Smooth muscle cell (in vitro differentiated cells): Measurements from ENCODE around the gene C2CD2. TPM values are rescaled to one million over a fixed set of nuclear protein-coding genes. Genes with fewer than 3 reads are reported as not detected.

Experiments used
- DNase-seq: peaks from one replicate; lab custom pipeline; 2025; ENCODE audit not compliant: unreplicated experiment; lab: John Stamatoyannopoulos, UW
- H2AFZ ChIP-seq: fragments of 200-600 bp; sonication (generic); 2 replicates; pipeline ENCODE4 v1.6.0; 2016; ENCODE audit warnings: antibody characterized with exemption, low read depth, mild to moderate bottlenecking
- H3F3A ChIP-seq: fragments of 200-600 bp; sonication (generic); 2 replicates; pipeline ENCODE4 v1.6.0; 2017; ENCODE audit warnings: antibody characterized with exemption, low read depth
- H3K27ac ChIP-seq: fragments of 200-600 bp; sonication (generic); 2 replicates; pipeline ENCODE4 v1.5.1; 2016; ENCODE audit warnings: low read depth, mild to moderate bottlenecking
- H3K27me3 ChIP-seq: fragments of 200-600 bp; sonication (generic); 2 replicates; pipeline ENCODE4 v1.6.1; 2016; ENCODE audit warnings: low read depth, mild to moderate bottlenecking
- H3K36me3 ChIP-seq: fragments of 200-600 bp; sonication (generic); 2 replicates; pipeline ENCODE4 v1.5.1; 2016; ENCODE audit warnings: low read depth
- H3K4me1 ChIP-seq: fragments of 200-600 bp; sonication (generic); 2 replicates; pipeline ENCODE4 v1.5.1; 2016; ENCODE audit warnings: low read depth
- H3K4me2 ChIP-seq: fragments of 200-600 bp; sonication (generic); 2 replicates; pipeline ENCODE4 v1.6.0; 2016; ENCODE audit warnings: mild to moderate bottlenecking
- H3K4me3 ChIP-seq: fragments of 200-600 bp; sonication (generic); 2 replicates; pipeline ENCODE4 v1.5.1; 2016; ENCODE audit warnings: mild to moderate bottlenecking
- H3K79me2 ChIP-seq: fragments of 200-600 bp; sonication (generic); 2 replicates; pipeline ENCODE4 v1.6.0; 2016; ENCODE audit warnings: low read depth, mild to moderate bottlenecking
- H3K9ac ChIP-seq: fragments of 200-600 bp; sonication (generic); 2 replicates; pipeline ENCODE4 v1.6.0; 2016; ENCODE audit warnings: low read depth
- H3K9me3 ChIP-seq: fragments of 200-600 bp; sonication (generic); replicated peaks from 2 replicates; pipeline ENCODE4 v1.5.1; 2016; ENCODE audit warnings: low read depth
- H4K20me1 ChIP-seq: fragments of 200-600 bp; sonication (generic); 2 replicates; pipeline ENCODE4 v1.6.0; 2016; ENCODE audit warnings: low read depth
- WGBS: methylation state at CpG from one replicate; pipeline ENCODE4 v1.1.7; 2016; ENCODE audit warnings: low lambda C conversion rate; 5-methylcytosine and 5-hydroxymethylcytosine counted together
- polyA plus RNA-seq: library from polyadenylated mRNA; unstranded; fragments of >200 nt; fragmentation: Nextera tagmentation; extraction: Ambion mirVana; gene quantifications from 2 replicates; pipeline ENCODE4 v1.2.1, GENCODE V29; 2016
- total RNA-seq: library from RNA; depleted of rRNA; stranded (reverse); fragments of >200 nt; gene quantifications from 2 replicates; pipeline ENCODE4 v1.2.3, GENCODE V29; 2014
- TF ChIP-seq, protein P1 (sequence below): fragments of 200-600 bp; sonication (generic); IDR thresholded peaks from 2 replicates; pipeline ENCODE4 v1.5.1; 2017; ENCODE audit warnings: borderline replicate concordance, mild to moderate bottlenecking, antibody characterized with exemption; ENCODE audit not compliant: insufficient read depth, poor library complexity, severe bottlenecking

C2CD2 gene
- total and polyA plus RNA-seq, 2 experiments from 2014 or later: 3.4 to 6.1 TPM

DNA sequence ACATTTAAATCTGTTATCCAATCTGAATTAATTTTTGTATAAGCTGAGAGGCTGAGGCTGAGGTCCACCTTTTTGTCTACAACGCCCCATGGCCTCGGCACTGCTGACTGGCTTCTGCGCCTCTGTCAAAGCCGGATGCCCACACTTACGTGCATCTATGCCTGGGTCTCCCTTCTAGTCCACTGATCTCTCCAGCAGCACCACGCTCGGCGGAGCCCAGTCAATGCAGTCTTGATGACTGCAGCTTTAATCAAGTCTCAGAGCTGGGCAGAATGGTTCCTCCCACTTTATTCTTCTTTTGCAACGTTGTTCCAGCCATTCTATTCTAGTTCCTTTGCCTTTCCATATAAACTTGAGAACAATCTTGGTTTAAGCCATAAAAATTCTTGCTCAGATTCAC, 84.0 kb downstream of the C2CD2 start:
- no peak overlapping the region for H2AFZ ChIP-seq
- H3K4me2 ChIP-seq: no peak overlapping the region
- no peak for DNase-seq
- 85% methylated on average over 9 of the region's 9 CpGs for WGBS
- no peaks in the 10 kb centered on the region for H3K36me3 ChIP-seq
- H3K4me3 ChIP-seq: no peak overlapping the region
- no peak overlapping the region for H3K27ac ChIP-seq
- peaks cover 10% of the 10 kb centered on the region for H4K20me1 ChIP-seq
- H3K9ac ChIP-seq: no peak overlapping the region
- no peaks in the 10 kb centered on the region for H3K4me1 ChIP-seq
- peaks cover 5% of the 10 kb centered on the region for H3K79me2 ChIP-seq
- TF ChIP-seq, protein P1, sequence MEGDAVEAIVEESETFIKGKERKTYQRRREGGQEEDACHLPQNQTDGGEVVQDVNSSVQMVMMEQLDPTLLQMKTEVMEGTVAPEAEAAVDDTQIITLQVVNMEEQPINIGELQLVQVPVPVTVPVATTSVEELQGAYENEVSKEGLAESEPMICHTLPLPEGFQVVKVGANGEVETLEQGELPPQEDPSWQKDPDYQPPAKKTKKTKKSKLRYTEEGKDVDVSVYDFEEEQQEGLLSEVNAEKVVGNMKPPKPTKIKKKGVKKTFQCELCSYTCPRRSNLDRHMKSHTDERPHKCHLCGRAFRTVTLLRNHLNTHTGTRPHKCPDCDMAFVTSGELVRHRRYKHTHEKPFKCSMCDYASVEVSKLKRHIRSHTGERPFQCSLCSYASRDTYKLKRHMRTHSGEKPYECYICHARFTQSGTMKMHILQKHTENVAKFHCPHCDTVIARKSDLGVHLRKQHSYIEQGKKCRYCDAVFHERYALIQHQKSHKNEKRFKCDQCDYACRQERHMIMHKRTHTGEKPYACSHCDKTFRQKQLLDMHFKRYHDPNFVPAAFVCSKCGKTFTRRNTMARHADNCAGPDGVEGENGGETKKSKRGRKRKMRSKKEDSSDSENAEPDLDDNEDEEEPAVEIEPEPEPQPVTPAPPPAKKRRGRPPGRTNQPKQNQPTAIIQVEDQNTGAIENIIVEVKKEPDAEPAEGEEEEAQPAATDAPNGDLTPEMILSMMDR: no peak
- no peaks in the 10 kb centered on the region for H3K27me3 ChIP-seq
- H3K9me3 ChIP-seq: no peaks in the 10 kb centered on the region
- H3F3A ChIP-seq: no peaks in the 10 kb centered on the region

GRCh38 chr21:41868062-41868710, 85.6 kb downstream of the C2CD2 start:
- Histone ChIP-seq H4K20me1 (peaks cover 13% of the 10 kb centered on the region), H3K4me2 (no peak overlapping the region), H3K4me1 (no peaks in the 10 kb centered on the region), H3K9me3 (no peaks in the 10 kb centered on the region), H3K36me3 (no peaks in the 10 kb centered on the region), H3F3A (no peaks in the 10 kb centered on the region), H3K79me2 (peaks cover 5% of the 10 kb centered on the region), H3K27me3 (no peaks in the 10 kb centered on the region), H3K4me3 (no peak overlapping the region), H2AFZ (no peak overlapping the region), H3K9ac (no peak overlapping the region), H3K27ac (no peak overlapping the region)
- no peak for DNase-seq
- WGBS: 96% methylated on average over 10 of the region's 10 CpGs
- TF ChIP-seq, protein P1: no peak

- H4K20me1 ChIP-seq: peaks cover 20% of the 10 kb centered on the region
- H3K9ac ChIP-seq: no peak overlapping the region
- no peak overlapping the region for H3K4me2 ChIP-seq
- H3K4me1 ChIP-seq: no peaks in the 10 kb centered on the region
- H3K9me3 ChIP-seq: no peaks in the 10 kb centered on the region
- no peaks in the 10 kb centered on the region for H3F3A ChIP-seq
- no peaks in the 10 kb centered on the region for H3K27me3 ChIP-seq
- no peak overlapping the region for H3K27ac ChIP-seq
- H2AFZ ChIP-seq: no peak overlapping the region
- no peak overlapping the region for H3K4me3 ChIP-seq
- TF ChIP-seq, protein P1: no peak
- no peaks in the 10 kb centered on the region for H3K36me3 ChIP-seq
- DNase-seq: no peak
- WGBS: 96% methylated on average over 8 of the region's 8 CpGs
- peaks cover 5% of the 10 kb centered on the region for H3K79me2 ChIP-seq
These were observed 86.5 kb downstream of the C2CD2 start for GRCh38 chr21:41867313-41867712.

GRCh38 chr21:41866274-41866809, 87.5 kb downstream of the C2CD2 start:
- no peaks in the 10 kb centered on the region for H3K36me3 ChIP-seq
- no peak overlapping the region for H3K9ac ChIP-seq
- H3K79me2 ChIP-seq: peaks cover 5% of the 10 kb centered on the region
- TF ChIP-seq, protein P1: no peak
- no peak overlapping the region for H3K4me2 ChIP-seq
- no peaks in the 10 kb centered on the region for H3F3A ChIP-seq
- no peak for DNase-seq
- H3K4me1 ChIP-seq: no peaks in the 10 kb centered on the region
- no peak overlapping the region for H3K27ac ChIP-seq
- no peaks in the 10 kb centered on the region for H3K27me3 ChIP-seq
- H3K4me3 ChIP-seq: no peak overlapping the region
- H2AFZ ChIP-seq: no peak overlapping the region
- H3K9me3 ChIP-seq: no peaks in the 10 kb centered on the region
- peaks cover 22% of the 10 kb centered on the region for H4K20me1 ChIP-seq
- WGBS: 93% methylated on average over 11 of the region's 11 CpGs
